Astrocyte (in vitro differentiated cells and primary cell): Measurements from ENCODE around the gene MSRB3.

Source experiments
- EZH2 ChIP-seq: IDR thresholded peaks from 2 replicates; pipeline ENCODE4 v1.6.1; 2012; ENCODE audit warnings: mild to moderate bottlenecking, low read length, inconsistent platforms; ENCODE audit not compliant: insufficient read depth
- TF ChIP-seq, protein P1 (sequence below): IDR thresholded peaks from 2 replicates; pipeline ENCODE4 v1.5.1; 2011; ENCODE audit warnings: low read depth, mild to moderate bottlenecking, inconsistent platforms, low read length, moderate library complexity; ENCODE audit not compliant: insufficient read depth

DNA sequence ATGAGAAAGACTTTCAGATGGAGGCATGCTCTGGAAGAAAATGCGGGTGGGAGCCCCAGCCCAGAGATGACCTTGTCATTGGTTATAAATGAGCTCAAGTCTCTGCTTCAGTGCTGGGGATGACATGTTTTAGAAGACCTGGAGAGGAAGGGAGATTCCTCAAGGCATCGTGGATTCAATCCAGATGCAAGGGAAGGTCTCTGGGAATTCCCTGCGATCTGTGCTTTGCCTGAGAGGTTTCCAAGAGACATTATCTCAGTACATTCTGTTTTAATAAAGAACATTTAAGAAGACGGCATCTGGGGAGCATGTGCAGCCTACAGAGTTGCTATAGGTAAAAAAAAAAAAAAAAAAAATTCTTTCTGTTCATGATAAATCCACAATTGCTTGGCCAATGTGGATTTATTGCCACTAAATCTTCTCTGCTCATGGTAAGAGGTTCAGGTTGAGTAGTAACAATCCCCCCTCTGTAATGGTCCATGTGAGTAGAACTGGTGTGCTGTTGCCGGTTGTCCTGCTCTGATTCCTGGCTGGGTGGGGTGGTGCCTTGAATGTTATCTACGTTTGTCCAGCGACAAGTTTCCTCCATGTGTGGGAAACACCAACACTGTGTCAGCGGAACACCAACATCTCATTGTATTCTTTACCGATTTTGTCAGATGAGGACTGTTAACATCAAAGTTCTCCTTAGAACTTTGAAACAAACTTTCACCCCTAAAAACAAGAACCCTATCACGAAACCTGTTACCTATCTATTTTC is 230.0 kb downstream of the MSRB3 start:
- TF ChIP-seq, protein P1, sequence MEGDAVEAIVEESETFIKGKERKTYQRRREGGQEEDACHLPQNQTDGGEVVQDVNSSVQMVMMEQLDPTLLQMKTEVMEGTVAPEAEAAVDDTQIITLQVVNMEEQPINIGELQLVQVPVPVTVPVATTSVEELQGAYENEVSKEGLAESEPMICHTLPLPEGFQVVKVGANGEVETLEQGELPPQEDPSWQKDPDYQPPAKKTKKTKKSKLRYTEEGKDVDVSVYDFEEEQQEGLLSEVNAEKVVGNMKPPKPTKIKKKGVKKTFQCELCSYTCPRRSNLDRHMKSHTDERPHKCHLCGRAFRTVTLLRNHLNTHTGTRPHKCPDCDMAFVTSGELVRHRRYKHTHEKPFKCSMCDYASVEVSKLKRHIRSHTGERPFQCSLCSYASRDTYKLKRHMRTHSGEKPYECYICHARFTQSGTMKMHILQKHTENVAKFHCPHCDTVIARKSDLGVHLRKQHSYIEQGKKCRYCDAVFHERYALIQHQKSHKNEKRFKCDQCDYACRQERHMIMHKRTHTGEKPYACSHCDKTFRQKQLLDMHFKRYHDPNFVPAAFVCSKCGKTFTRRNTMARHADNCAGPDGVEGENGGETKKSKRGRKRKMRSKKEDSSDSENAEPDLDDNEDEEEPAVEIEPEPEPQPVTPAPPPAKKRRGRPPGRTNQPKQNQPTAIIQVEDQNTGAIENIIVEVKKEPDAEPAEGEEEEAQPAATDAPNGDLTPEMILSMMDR = no peak
- TF ChIP-seq EZH2 = no peak
